ENCODE data around the gene ZNF799.
"Not testable (repeated sequence)": the region's sequence is repeated elsewhere in the genome, so short reads cannot be mapped to it uniquely, and the experiment has no call there.

ZNF799 gene

DNA sequence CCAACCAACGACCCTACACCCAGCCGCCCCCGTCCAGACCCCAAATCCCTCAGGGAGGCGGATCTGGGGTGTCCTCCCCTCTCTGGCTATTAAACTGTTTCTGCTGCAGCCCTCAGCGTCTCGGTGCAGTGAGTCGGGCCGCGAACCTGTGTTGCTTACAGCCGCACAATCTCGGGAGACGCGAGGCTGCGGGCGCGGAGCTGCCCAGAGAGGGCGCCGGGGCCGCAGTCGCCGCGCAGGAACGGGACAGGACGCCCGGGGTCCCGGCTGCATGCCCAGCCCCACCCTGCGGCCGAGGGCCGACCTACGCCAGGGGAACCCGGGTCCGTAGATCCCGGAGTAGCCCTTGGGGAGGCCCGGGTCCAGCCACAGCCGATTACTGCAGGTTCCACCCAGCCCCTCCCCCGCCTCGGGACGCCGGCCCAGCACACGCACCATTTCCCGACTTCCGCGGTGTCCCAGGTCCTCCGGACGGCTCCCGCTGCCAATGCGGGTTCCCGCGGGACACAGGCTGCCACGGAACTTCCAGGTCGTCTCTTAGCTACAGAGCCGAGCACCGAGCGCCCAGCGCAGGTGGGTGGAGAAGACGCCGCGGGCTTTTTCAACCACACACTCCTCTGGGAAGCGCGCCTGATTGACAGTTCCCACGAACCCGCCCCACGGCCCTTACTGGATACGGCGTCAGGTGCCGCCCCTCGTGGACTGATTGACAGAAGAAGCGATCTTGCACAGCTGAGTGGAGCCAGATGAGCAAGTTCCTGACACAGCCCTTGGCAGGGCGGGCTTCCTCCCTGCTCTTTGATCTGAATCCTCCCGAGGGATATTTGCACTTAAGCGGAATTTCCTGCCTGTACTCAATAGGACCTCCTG is at the start of gene ZNF799:
Gene ZNF799, minus strand, starts transcription at position 639 of the 870 bp plus-strand sequence. Its CDS starts 201 bp downstream, at position 438.
- peak; percentile 99 for DNase-seq (ENCODE audit: low spot score)

DNA sequence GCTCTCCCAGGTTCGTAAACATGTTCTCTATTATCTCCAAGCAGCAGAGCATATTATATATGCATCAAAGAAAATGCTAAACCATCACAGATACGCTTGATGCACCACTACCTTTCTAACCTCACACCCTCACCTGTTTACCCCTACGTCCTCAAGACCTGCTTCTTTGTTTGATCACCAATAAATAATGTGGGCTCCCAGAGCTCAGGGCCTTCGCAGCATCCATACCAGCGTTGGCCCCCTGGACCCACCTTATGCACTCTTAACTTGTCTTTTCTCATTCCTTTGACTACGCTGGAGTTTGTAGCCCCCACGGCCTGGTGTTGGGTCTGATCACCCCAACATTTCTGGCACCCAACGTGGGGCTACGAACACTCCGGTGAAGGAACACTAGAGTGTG is 49.8 kb upstream of the ZNF799 start:
- no peak for DNase-seq (ENCODE audit: low spot score)

DNA sequence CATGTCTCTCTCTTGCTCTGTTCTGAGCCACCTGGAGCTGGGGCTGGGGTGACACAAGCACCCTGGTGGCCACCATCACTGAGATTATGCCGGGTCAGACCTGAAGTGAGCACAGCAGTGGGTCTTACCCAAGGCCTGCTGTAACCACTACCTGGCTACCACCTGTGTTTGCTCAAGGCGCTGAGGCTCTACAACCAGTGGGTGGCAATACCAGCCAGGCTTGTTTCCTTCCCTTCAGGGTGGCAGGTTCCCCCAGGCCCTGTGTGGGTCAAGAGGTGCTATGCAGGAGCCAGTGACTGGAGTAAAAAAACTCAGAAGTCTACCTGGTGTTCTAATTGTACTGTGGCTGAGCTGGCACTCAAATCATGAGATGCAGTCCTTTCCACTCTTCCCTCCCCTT is 47.7 kb upstream of the ZNF799 start:
- DNase-seq (ENCODE audit: low spot score): no peak

DNA sequence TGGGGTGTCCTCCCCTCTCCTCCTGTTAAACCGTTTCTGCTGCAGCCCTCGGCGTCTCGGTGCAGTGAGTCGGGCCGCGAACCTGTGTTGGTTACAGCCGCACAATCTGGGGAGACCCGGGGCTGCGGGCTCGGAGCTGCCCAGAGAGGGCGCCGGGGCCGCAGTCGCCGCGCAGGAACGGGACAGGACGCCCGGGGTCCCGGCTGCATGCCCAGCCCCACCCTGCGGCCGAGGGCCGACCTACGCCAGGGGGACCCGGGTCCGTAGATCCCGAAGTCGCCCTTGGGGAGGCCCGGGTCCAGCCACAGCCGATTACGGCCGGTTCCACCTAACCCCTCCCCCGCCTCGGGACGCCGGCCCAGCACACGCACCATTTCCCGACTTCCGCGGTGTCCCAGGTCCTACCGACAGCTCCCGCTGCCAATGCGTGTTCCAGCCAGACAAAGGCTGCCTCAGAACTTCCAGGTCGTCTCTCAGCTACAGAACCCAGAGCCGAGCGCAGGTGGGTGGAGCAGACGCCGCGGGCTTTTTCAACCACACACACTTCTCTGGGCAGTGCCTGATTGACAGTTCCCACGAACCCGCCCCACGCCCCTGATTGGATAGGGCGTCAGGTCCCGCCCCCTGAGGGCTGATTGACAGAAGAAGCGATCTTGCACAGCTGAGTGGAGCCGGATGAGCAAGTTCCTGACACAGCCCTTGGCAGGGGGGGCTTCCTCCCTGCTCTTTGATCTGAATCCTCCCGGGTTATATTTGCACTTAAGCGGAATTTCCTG is 39.7 kb upstream of the ZNF799 start, which contains the start of gene ZNF443:
Gene ZNF443, minus strand, starts transcription at position 481 of the 776 bp plus-strand sequence. Its CDS starts 107 bp downstream, at position 374.
- peak; percentile 99 for DNase-seq (ENCODE audit: low spot score)

DNA sequence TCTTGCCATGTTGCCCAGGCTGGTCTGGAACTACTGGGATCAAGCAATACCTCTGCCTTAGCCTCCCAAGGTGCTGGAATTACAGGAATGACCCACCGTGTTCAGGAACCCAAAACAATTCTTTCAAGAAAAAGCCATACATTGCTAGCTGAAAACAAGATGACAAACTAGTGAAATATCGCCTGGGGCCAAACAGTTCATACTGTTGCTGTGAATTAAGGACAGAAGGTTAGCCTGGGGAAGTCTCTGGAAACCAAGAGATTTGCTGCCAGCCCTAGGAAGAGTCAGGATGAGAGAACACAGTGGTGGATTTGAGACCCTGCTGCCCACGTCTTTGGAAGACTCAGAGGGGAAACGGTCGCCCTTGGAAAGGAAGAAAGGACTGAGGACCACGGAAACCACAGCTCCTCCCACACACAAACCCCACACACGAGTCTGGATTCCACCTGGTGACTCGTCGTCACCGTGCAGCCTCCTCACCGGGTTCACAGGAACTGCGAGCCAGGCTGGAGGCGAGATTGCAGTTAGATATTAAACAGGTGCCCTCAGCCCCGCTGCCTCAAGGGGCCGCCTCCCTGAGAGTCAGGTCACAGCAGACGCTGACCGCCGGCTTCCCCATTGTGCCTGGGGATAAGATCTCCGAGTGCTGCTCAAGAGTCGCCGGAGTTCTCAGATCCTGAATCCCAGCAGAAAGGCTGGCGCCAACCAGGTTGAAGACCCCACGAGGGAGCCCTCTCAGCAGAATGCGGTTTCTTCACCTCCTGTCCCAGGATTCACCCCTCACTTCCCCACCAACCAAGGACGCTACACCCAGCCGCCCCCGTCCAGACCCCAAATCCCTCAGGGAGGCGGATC is 38.8 kb upstream of the ZNF799 start:
- peak; percentile 2 for DNase-seq (ENCODE audit: low spot score)

DNA sequence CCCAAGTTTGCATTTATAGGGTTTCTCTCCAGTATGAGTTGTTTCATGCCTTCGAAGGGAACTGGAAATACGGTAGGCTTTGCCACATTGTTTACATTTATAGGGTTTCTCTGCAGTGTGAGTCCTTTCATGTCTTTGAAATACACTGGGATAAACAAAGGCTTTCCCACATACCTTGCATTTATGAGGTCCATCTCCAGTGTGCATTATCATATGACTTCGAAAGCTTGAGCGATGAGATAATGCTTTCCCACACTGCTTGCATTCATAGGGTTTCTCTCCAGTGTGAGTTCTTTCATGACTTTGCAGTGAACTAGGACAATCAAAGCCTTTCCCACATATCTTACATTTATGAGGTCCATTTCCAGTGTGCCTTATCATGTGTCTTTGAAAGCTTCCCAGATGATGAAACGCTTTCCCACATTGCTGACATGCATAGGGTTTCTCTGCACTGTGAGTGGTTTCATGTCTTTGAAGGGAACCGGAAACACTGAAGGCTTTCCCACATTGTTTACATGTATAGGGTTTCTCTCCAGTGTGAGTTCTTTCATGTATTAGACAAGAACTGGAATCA is 29.7 kb upstream of the ZNF799 start:
- DNase-seq (ENCODE audit: low spot score): not testable (repeated sequence)

DNA sequence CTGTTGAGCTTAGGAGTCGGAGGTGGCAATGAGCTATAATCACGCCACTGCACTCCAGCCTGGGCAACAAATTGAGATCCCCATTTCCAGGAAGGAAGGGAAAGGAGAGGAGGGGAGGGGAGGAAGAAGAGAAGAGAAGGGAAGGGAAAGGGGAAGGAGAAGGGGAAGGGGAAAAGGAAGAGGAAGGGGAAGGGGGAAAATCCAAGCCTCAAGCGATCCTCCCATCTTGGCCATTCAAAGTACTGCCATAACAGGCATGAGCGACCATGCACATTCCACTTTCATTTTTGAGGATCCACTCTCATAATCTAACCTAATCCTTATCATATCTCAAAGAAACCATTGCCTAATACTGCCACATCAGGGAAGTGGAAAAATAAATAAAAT is 24.8 kb upstream of the ZNF799 start:
- no peak for DNase-seq (ENCODE audit: low spot score)

DNA sequence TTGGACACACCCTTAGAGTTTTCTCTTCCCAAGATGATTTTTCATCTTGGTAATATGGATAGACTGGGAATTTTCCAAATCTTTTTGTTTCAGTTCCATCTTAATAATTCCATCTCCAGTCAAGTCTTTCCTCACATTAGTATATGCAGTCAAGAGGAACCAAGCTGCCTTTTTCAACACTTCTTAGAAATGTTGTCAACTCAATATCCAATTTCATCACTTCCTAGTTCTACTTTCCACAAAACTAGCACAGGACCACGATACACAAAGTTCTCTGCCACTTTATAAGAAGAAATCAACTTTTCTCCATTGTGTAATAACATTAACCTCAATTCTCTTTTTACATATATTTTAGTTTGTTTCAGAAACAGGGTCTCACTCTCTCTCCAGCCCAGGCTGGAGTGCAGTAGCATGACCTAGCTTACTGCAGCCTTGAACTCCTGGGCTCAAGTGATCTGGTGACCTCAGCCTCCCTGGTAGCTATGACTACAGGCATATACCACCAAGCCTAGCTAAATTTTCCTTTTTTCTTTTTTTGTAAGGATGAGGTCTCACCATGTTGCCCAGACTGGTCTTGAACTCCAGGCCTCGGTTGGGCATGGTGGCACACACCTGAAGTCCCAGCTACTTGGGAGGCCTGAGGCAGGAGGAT is 24.3 kb upstream of the ZNF799 start:
- DNase-seq (ENCODE audit: low spot score): no peak

DNA sequence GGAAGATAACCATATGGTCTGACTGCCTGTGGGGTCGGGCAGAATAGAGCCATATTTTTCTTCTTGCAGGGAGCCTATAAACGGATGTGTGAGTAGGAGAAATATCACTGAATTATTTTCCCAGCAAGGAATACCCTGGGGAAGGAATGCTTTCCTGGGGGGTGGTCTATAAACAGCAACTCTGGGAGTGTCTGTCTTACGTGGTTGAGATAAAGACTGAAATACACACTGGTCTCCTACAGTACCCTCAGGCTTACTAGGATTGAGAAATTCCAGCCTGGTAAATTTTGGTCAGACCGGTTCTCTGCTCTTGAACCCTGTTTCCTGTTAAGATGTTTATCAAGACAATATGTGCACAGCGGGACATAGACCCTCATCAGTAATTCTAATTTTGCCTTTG is 16.2 kb upstream of the ZNF799 start:
- not testable (repeated sequence) for DNase-seq (ENCODE audit: low spot score)

DNA sequence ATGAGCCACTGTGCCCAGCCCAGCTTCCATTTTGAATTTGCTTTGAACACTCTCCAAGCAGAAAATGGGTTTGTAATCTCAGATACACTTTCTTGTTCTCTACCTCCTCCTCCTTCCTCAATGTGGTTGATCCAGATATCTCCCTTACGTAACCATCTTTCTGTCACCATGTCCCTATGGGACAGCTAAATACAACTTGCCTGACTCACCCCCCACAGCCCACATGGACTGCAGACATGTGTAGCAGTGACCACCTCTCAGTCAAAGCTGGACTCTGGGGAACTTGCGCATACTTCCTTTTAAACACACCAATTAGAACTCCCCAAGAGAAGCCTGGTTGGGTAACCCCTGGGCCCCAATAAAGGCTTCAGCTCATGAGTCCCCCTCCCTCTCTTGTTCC is 10.8 kb upstream of the ZNF799 start:
- no peak for DNase-seq (ENCODE audit: low spot score)

DNA sequence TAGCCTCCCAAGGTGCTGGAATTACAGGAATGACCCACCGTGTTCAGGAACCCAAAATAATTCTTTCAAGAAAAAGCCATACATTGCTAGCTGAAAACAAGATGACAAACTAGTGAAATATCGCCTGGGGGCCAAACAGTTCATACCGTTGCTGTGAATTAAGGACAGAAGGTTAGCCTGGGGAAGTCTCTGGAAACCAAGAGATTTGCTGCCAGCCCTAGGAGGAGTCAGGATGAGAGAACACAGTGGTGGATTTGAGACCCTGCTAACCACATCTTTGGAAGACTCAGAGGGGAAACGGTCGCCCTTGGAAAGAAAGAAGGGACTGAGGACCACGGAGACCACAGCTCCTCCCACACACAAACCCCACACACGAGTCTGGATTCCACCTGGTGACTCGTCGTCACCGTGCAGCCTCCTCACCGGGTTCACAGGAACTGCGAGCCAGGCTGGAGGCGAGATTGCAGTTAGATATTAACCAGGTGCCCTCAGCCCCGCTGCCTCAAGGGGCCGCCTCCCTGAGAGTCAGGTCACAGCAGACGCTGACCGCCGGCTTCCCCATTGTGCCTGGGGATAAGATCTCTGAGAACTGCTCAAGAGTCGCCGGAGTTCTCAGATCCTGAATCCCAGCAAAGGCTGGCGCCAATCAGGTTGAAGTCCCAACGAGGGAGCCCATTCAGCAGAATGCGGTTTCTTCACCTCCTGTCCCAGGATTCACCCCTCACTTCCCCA is 1.0 kb downstream of the ZNF799 start:
- not testable (repeated sequence) for DNase-seq (ENCODE audit: low spot score)

DNA sequence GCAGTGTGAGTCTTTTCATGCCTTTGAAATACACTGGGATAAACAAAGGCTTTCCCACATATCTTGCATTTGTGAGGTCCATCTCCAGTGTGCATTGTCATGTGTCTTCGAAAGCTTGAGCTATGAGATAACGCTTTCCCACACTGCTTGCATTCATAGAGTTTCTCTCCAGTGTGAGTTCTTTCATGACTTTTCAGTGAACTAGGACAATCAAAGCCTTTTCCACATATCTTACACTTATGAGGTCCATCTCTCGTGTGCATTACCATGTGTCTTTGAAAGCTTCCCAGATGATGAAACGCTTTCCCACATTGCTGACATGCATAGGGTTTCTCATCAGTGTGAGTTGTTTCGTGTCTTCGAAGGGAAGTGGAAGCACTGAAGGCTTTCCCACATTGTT is 9.9 kb downstream of the ZNF799 start:
- not testable (repeated sequence) for DNase-seq (ENCODE audit: low spot score)

DNA sequence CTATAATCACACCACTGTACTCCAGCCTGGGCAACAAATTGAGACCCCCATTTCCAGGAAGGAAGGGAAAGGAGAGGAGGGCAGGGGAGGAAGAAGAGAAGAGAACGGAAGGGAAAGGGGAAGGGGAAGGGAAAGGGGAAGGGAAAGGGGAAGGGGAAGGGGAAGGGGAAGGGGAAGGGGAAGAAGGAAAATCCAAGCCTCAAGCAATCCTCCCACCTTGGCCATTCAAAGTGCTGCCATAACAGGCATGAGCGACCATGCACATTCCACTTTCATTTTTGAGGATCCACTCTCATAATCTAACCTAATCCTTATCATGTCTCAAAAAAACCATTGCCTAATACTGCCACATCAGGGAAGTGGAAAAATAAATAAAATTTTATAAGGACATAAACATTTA is 14.7 kb downstream of the ZNF799 start:
- not testable (repeated sequence) for DNase-seq (ENCODE audit: low spot score)

DNA sequence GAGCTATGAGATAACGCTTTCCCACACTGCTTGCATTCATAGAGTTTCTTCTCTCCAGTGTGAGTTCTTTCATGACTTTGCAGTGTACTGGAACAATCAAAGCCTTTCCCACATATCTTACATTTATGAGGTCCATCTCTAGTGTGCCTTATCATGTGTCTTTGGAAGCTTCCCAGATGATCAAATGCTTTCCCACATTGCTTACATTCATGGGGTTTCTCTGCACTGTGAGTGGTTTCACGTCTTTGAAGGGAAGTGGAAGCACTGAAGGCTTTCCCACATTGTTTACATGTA is 20.7 kb downstream of the ZNF799 start:
- DNase-seq (ENCODE audit: low spot score): no peak

DNA sequence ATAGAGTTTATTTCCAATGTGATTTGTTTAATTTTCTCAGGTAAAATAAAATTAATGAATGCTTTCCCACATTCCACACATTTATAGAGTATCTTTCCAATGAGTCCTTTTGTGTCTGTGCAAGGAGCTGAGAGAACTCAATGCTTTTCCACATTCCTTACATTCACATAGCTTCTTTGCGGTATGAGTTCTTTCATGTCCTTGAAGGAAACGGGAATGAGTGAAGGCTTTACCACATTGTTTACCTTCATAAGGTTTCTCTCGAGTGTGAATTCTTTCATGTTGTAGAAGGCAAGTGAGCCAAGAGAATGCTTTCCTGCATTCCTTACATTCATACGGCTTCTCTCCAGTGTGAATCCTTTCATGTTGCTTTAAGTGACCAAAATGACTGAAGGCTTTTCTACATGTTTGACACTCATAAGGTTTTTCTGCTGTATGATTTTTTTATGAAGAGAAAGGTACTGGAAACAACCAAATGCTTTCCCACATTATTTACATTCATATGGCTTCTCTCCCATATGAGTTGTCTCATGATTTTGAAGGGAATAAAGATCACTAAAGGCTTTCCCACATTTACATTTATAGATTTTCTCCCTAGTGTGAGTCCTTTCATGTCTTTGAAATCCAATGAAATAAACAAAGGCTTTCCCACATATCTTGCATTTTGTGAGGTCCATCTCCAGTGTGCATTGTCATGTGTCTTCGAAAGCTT is 21.2 kb downstream of the ZNF799 start:
- DNase-seq (ENCODE audit: low spot score): no peak

DNA sequence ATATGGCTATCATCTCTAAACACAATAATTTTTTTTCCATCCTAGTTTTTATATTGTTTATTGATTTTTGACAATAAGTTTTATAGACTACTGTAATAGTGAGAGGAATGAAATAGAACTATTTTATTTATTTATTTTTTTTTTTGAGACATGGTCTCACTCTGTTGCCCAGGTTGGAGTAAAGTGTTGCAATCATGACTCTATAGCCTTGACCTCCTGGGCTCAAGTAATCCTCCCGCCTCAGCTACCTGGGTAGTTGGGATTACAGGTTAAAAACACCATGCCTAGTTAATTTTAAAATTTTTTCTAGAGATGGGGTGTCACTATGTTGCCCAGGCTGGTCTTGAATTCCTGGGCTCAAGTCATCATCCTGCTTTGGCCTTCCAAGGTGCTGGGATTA is 27.0 kb downstream of the ZNF799 start:
- no peak for DNase-seq (ENCODE audit: low spot score)

DNA sequence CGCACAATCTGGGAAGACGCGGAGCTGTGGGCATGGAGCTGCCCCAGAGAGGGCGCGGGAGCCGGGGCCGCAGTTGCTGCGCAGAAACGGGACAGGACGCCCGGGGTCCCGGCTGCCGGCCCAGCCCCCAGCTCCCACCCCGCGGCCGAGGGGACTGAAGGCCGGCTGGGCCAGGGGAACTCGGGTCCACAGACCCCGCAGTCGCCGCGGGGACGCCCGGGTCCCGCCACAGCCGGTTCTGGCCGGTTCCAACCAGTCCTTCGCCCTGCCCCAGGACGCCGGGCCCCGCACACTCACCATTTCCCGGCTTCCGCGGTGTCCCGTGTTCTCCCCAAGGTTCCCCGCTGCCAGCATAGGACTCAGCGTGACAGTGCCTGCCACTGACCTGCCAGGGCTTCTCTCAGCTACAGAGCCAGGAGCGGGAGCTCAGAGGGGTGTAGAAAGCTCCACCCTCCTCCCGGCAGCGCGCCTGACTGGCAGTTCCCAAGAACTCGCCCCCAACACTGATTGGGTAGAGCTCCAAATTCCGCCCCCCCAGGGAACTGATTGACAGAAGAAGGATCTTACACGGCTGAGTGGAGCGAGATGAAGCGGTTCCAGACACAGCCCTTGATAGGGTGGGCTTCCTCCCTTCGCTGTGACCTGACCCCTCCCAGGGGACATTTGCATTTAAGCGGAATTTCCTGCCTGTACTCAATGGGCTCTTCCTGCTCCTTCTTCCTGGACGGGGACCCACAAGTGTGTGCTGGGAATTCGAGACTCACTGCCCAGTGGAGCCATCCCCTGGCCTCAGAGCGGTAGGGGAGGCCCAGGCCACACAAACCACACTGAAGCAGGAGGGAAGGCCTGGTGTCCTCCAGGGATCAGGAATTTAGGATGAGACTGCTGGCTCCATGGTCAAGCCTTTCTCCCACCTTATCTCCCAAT is 35.6 kb downstream of the ZNF799 start, which contains the start of gene ZNF442:
Gene ZNF442, minus strand, starts transcription at position 448 of the 927 bp plus-strand sequence. CDS start 2,052 bp downstream, outside the sequence.
- peak; percentile 99 for DNase-seq (ENCODE audit: low spot score)

DNA sequence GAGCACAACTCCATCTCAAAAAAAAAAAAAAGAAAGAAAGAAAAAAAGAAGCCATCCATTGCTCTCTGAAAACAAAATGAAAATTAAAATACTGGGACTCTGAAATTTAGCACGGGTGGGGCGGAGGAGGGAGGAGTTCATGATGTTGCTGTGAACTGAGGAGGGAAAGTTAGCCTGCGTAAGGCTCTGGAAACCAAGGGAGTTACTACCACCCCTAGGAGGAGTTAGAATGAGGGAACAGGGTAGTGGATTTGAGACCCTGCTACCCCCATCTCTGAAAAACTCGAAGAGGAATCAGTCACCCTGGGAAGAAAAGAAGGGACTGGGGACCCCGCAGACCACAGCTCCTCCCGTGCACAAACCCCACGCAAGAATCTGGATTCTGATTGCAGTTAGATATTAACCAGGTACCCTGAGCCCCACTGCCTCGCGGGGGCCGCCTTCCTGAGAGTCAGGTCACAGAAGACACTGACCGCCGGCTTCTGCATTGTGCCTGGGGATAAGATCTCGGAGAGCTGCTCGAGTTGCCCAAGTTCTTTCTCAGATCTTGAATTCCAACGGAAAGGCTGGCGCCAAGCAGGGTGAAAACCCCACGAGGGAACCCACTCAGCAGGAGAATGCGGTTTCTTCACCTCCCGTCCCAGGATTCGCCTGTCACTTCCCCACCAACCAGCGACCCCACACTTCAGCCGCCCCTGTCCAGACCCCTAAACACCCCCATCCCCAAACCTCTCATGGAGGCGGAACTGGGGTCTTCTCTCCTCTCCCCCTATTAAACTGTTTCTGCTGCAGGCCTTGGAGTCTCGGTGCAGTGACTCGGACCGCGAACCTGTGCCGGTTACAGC is 36.5 kb downstream of the ZNF799 start:
- DNase-seq (ENCODE audit: low spot score): peak; percentile 6
